K562 (cell line): Measurements from ENCODE around the gene PHF20. TPM values are rescaled to one million over a fixed set of nuclear protein-coding genes. Genes with fewer than 3 reads are reported as not detected.
A peak's percentile ranks its signal among the peaks of the same experiment; 100 is the strongest.

Experiments
- ATAC-seq: fragments of 200-7000 bp; cut with Tn5 transposase; 3 replicates; pipeline ENCODE4 v1.9.1; 2020; ENCODE audit warnings: moderate library complexity
- BruUV-seq: library from RNA; stranded (reverse); fragments of 400-500 nt; replicated peaks from 2 replicates; lab custom pipeline; 2021; lab: Mats Ljungman, UMichigan
- CTCF ChIA-PET: fragments of 300-600 bp; formaldehyde crosslinking; extraction: SDS; loops from one replicate; lab custom pipeline; 2021; ENCODE audit warnings: low intra/inter-chr PET ratio; lab: Yijun Ruan, JAX
- POLR2A ChIA-PET: fragments of 300-600, 350-650 bp; sonication (Branson Sonifier 250); formaldehyde crosslinking; extraction: SDS; loops from one replicate; lab custom pipeline; 2021; ENCODE audit warnings: antibody characterized with exemption, inconsistent platforms; lab: Yijun Ruan, JAX
- DNase-seq, 4 experiments: peaks; one replicate each; pipeline versions ENCODE4 v3.0.0 to v3.0.0-alpha.2; 2011 to 2018; ENCODE audit warnings: low spot score in 3 of 4, mixed read lengths in 3 of 4; ENCODE audit errors: extremely low read depth in 1 of 4
- FAIRE-seq: peaks from 2 replicates; lab custom pipeline; 2011; peaks lifted over from hg19 to GRCh38; lab: Jason Lieb, UNC
- H2AFZ ChIP-seq: 2 replicates; pipeline ENCODE4 v1.6.0; 2011; ENCODE audit warnings: low read depth, low read length, control low read depth, inconsistent platforms
- H3K27ac ChIP-seq: fragments of 200-600 bp; 3 replicates; pipeline ENCODE4 v1.8.0; 2011; ENCODE audit warnings: low read depth, mild to moderate bottlenecking, control low read depth, inconsistent platforms, low read length, moderate library complexity, mixed read lengths; ENCODE audit errors: extremely low read depth
- H3K27me3 ChIP-seq, 2 experiments: fragments of 300-600 bp in 1 of 2; 2 replicates in 1 of 2; 3 replicates in 1 of 2; pipeline versions ENCODE4 v1.6.0 to v1.8.0; 2011; ENCODE audit warnings: inconsistent platforms in 2 of 2, low read length in 2 of 2, mild to moderate bottlenecking in 1 of 2, mixed read lengths in 1 of 2, moderate library complexity in 1 of 2; ENCODE audit not compliant: control insufficient read depth in 2 of 2, insufficient read depth in 2 of 2
- H3K36me3 ChIP-seq: fragments of 300-600 bp; 3 replicates; pipeline ENCODE4 v1.8.0; 2011; ENCODE audit warnings: mild to moderate bottlenecking, low read length, inconsistent platforms; ENCODE audit not compliant: control insufficient read depth, insufficient read depth
- H3K4me1 ChIP-seq, 2 experiments: fragments of 200-600 bp in 1 of 2; replicated peaks in 1 of 2; 2 replicates in 1 of 2; 3 replicates in 1 of 2; pipeline versions ENCODE4 v1.5.1 to v1.8.0; 2011; ENCODE audit warnings: inconsistent platforms in 2 of 2, low read length in 2 of 2, mild to moderate bottlenecking in 1 of 2, mixed read lengths in 1 of 2, moderate library complexity in 1 of 2; ENCODE audit not compliant: control insufficient read depth in 2 of 2, insufficient read depth in 2 of 2
- H3K4me2 ChIP-seq: 2 replicates; pipeline ENCODE4 v1.6.1; 2011; ENCODE audit warnings: low read length, control low read depth, inconsistent platforms, mixed read lengths; ENCODE audit not compliant: insufficient read depth
- H3K4me3 ChIP-seq: fragments of 200-600 bp; sonication (generic), shearing (Covaris generic); 2 replicates; pipeline ENCODE4 v1.5.1; 2016; ENCODE audit warnings: control low read depth, inconsistent platforms
- H3K79me2 ChIP-seq: fragments of 200-600 bp; 3 replicates; pipeline ENCODE4 v1.8.0; 2011; ENCODE audit warnings: low read length, inconsistent platforms; ENCODE audit not compliant: control insufficient read depth, insufficient read depth
- H3K9ac ChIP-seq, 2 experiments: 2 replicates each; pipeline versions ENCODE4 v1.6.0 to v1.6.1; 2011; ENCODE audit warnings: low read depth in 2 of 2, low read length in 2 of 2, control low read depth in 1 of 2, inconsistent platforms in 1 of 2, mild to moderate bottlenecking in 1 of 2, mixed read lengths in 1 of 2; ENCODE audit not compliant: insufficient read depth in 1 of 2
- H3K9me1 ChIP-seq: one replicate; pipeline ENCODE4 v1.6.0; 2011; ENCODE audit warnings: inconsistent platforms, mild to moderate bottlenecking, low read length, moderate library complexity; ENCODE audit not compliant: control insufficient read depth, insufficient read depth
- H3K9me3 ChIP-seq: replicated peaks from 2 replicates; pipeline ENCODE4 v1.5.1; 2011; ENCODE audit warnings: low read depth, low read length, inconsistent platforms; ENCODE audit not compliant: control insufficient read depth, insufficient read depth
- H4K20me1 ChIP-seq: replicated peaks from 2 replicates; pipeline ENCODE4 v1.6.1; 2011; ENCODE audit warnings: low read length, inconsistent platforms, mixed read lengths; ENCODE audit not compliant: control insufficient read depth, insufficient read depth
- ARID1B ChIP-seq: fragments of 450-650 bp; IDR thresholded peaks from 2 replicates; pipeline ENCODE4 v1.6.1; 2016; ENCODE audit warnings: antibody characterized with exemption, mild to moderate bottlenecking, inconsistent platforms
- EGR1 ChIP-seq: fragments of 450-650 bp; conservative IDR thresholded peaks from 2 replicates; pipeline ENCODE4 v1.6.1; 2017; ENCODE audit warnings: mild to moderate bottlenecking
- ESRRA ChIP-seq: fragments of 450-650 bp; IDR thresholded peaks from 2 replicates; pipeline ENCODE4 v1.6.1; 2014; ENCODE audit warnings: low read depth, mild to moderate bottlenecking, moderate library complexity, borderline replicate concordance
- ETS2 ChIP-seq: IDR thresholded peaks from 2 replicates; pipeline ENCODE4 v1.6.1; 2016; ENCODE audit warnings: borderline replicate concordance, missing genetic modification characterization, mild to moderate bottlenecking, moderate library complexity, missing compliant biosample characterization; ENCODE audit not compliant: poor library complexity, severe bottlenecking
- HNRNPUL1 ChIP-seq: fragments of 200-400 bp; formaldehyde crosslinking; IDR thresholded peaks from 2 replicates; pipeline ENCODE4 v1.6.1; 2017; ENCODE audit warnings: low read length
- KLF13 ChIP-seq: fragments of 450-650 bp; IDR thresholded peaks from 2 replicates; pipeline ENCODE4 v1.6.1; 2016; ENCODE audit warnings: missing genetic modification characterization, low read depth, mild to moderate bottlenecking, missing compliant biosample characterization, moderate library complexity, borderline replicate concordance
- MAFK ChIP-seq: IDR thresholded peaks from 2 replicates; pipeline ENCODE4 v1.6.1; 2011; ENCODE audit warnings: low read length, improper control_type of control experiment
- NFXL1 ChIP-seq: fragments of 450-650 bp; formaldehyde crosslinking; IDR thresholded peaks from 2 replicates; pipeline ENCODE4 v1.4.0; 2021; ENCODE audit warnings: mild to moderate bottlenecking
- PCBP2 ChIP-seq: fragments of 200-400 bp; formaldehyde crosslinking; IDR thresholded peaks from 2 replicates; pipeline ENCODE4 v1.6.1; 2018; ENCODE audit warnings: low read length, low read depth, mild to moderate bottlenecking, moderate library complexity; ENCODE audit not compliant: poor library complexity, severe bottlenecking
- RBM39 ChIP-seq: fragments of 200-400 bp; formaldehyde crosslinking; optimal IDR thresholded peaks from 2 replicates; pipeline ENCODE3; 2018; ENCODE audit warnings: low read depth, low read length
- RFX1 ChIP-seq: fragments of 450-650 bp; IDR thresholded peaks from 2 replicates; pipeline ENCODE4 v1.6.1; 2016; ENCODE audit warnings: mild to moderate bottlenecking, moderate library complexity
- RFX5 ChIP-seq: IDR thresholded peaks from 2 replicates; pipeline ENCODE4 v1.6.1; 2011; ENCODE audit warnings: low read depth, mild to moderate bottlenecking, improper control_type of control experiment, low read length
- SAFB ChIP-seq: fragments of 200-400 bp; formaldehyde crosslinking; IDR thresholded peaks from 2 replicates; pipeline ENCODE4 v1.6.1; 2017; ENCODE audit warnings: low read depth, low read length, borderline replicate concordance
- SMARCE1 ChIP-seq: fragments of 450-650 bp; IDR thresholded peaks from 2 replicates; pipeline ENCODE4 v1.7.1; 2016; ENCODE audit warnings: mild to moderate bottlenecking
- SNRNP70 ChIP-seq: fragments of 200-400 bp; formaldehyde crosslinking; optimal IDR thresholded peaks from 2 replicates; pipeline ENCODE3; 2017; ENCODE audit warnings: low read depth, low read length
- ZEB2 ChIP-seq: fragments of 450-650 bp; IDR thresholded peaks from 2 replicates; pipeline ENCODE4 v1.6.1; 2016
- ZMIZ1 ChIP-seq, 2 experiments: fragments of 150-350 bp in 1 of 2; IDR thresholded peaks; 2 replicates each; pipeline ENCODE4 v1.6.1; 2012 to 2016; ENCODE audit warnings: low read depth in 2 of 2, low read length in 2 of 2, mild to moderate bottlenecking in 1 of 2, moderate library complexity in 1 of 2
- ZNF121 ChIP-seq: sonication (generic); formaldehyde crosslinking; conservative IDR thresholded peaks from 2 replicates; pipeline ENCODE4 v1.8.0; 2022; ENCODE audit warnings: missing genetic modification reagents
- WGBS: fragments of 100-300 bp; shearing (Covaris generic); methylation state at CpG from one replicate; pipeline ENCODE4 v1.1.6; 2016; ENCODE audit warnings: low coverage, mixed read lengths; ENCODE audit not compliant: insufficient coverage; ENCODE audit errors: missing lambda C conversion rate; 5-methylcytosine and 5-hydroxymethylcytosine counted together
- in situ Hi-C: fragments of 300-500 bp; cut with MboI; formaldehyde crosslinking; loops from 4 replicates; pipeline ENCODE4 v1.15.0; 2018; ENCODE audit warnings: inconsistent platforms, mixed read lengths
- intact Hi-C: fragments of 100-400 bp; cut with micrococcal nuclease; formaldehyde crosslinking; loops from 2 replicates; pipeline ENCODE4 v1.14.2; 2022
- polyA plus RNA-seq, 8 experiments: library from polyadenylated mRNA; depleted of rRNA in 4 of 8; stranded (reverse) in 5 of 8; unstranded in 3 of 8; fragments of >200 nt; fragmentation: Nextera tagmentation in 2 of 8; fragmentation: Illumina TruSeq in 1 of 8; extraction: Ambion mirVana in 2 of 8; extraction: Trizol in 1 of 8; gene quantifications; 2 replicates each; pipeline versions ENCODE4 v1.2.1 to v1.2.3, GENCODE V29; 2011 to 2014; ENCODE audit warnings: inconsistent platforms in 1 of 8, missing spikeins in 1 of 8
- total RNA-seq, 7 experiments: library from RNA; depleted of rRNA in 6 of 7; stranded (reverse); fragments of >200 nt in 6 of 7; fragmentation: Illumina TruSeq in 2 of 7; extraction: Trizol in 2 of 7; gene quantifications; 2 replicates each; pipeline versions ENCODE4 v1.2.1 to v1.2.3, GENCODE V29; 2011 to 2021; ENCODE audit warnings: low replicate concordance in 1 of 7
- TF ChIP-seq, protein P1 (sequence below), 2 experiments: fragments of 450-650 bp; IDR thresholded peaks; 2 replicates each; pipeline ENCODE4 v1.6.1; 2016

Gene PHF20
- total and polyA plus RNA-seq, 9 of the 15 experiments (the other 6 are each of a cell fraction or from before 2014, with no cell fraction given): 49.9 to 196 (median 70.7) TPM

DNA sequence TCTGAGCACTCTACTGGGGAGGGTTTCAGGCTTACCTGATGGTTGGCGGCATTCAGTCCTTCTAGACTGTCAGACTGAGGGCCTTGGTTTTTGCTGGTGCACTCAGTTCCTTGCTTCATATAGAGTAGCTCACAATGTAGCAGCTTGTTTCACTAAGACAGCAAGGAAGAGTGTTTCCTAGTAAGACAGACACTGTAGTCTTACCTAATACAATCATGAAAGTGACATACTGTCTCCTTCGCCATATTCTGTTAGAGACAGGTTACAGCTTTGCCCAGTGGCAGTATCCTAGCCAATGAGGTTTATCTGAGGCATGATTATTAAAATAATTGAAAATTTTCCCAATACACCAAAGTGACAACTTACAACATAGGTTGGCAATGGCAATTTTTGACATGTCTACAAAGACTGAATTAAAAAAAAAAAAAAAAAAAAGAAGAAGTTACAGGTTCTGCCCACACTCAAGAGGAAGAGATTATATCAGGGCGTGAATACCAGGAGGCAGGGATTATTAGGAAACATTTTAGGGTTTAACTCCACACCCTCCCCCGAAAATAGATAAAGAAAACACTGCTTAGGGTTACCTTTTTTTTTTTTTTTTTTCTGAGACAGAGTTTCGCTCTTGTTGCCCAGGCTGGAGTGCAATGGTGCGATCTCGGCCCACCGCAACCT lies 115.7 kb downstream of the PHF20 start:
- 51% methylated on average over 4 of the region's 8 CpGs for WGBS
- no peaks in the 10 kb centered on the region; the same call in 2 of the 3 replicates for H3K36me3 ChIP-seq
- no peaks in the 10 kb centered on the region for H3K27me3 ChIP-seq
- no TSS peak for BruUV-seq
- POLR2A ChIA-PET: interaction anchor here (0.6 to 1.4 kb wide), 5 partner anchors 11 to 145 kb away, joined by 3 to 5 read pairs (median 4); partner anchors contain the start of gene RBM39
- DNase-seq (no peak), FAIRE-seq (no peak), ATAC-seq (no peak; the same call in 2 of the 3 replicates)
- no peak overlapping the region for H3K9ac ChIP-seq
- in situ Hi-C loops: no loop called here
- H2AFZ ChIP-seq: no peak overlapping the region
- no peaks in the 10 kb centered on the region for H3K9me1 ChIP-seq
- no peak overlapping the region for H3K4me3 ChIP-seq
- H3K9me3 ChIP-seq: no peaks in the 10 kb centered on the region
- H3K4me1 ChIP-seq: peaks cover 2 to 7% of the 10 kb centered on the region in 2 experiments; a peak in 3 of 5 replicates
- H4K20me1 ChIP-seq: no peaks in the 10 kb centered on the region
- no peaks in the 10 kb centered on the region; the same call in 2 of the 3 replicates for H3K79me2 ChIP-seq
- CTCF ChIA-PET: no interaction called here
- H3K4me2 ChIP-seq: no peak overlapping the region
- intact Hi-C loops: loop anchor here (10.0 kb wide), 1 partner anchor 423 kb away; no protein-coding TSS in a partner anchor
- H3K27ac ChIP-seq: peak overlapping the region; percentile 0; the same call in 1 of the 3 replicates
- TF ChIP-seq MAFK: no peak
- TF ChIP-seq RFX5: no peak
- no peak for TF ChIP-seq SNRNP70
- TF ChIP-seq RFX1: no peak
- no peak for TF ChIP-seq ZNF121
- TF ChIP-seq SAFB: no peak
- TF ChIP-seq NFXL1: no peak
- peak; percentile 26; the same call in 1 of the 2 replicates for TF ChIP-seq ARID1B
- TF ChIP-seq SMARCE1: peak; percentile 71; the same call in 1 of the 2 replicates
- TF ChIP-seq ESRRA: no peak
- TF ChIP-seq ZEB2: no peak
- no peak for TF ChIP-seq PCBP2
- TF ChIP-seq EGR1: no peak
- no peak for TF ChIP-seq KLF13 (tag)
- TF ChIP-seq HNRNPUL1: no peak
- no peak for TF ChIP-seq RBM39
- TF ChIP-seq ETS2 (tag): no peak
- TF ChIP-seq, protein P1, sequence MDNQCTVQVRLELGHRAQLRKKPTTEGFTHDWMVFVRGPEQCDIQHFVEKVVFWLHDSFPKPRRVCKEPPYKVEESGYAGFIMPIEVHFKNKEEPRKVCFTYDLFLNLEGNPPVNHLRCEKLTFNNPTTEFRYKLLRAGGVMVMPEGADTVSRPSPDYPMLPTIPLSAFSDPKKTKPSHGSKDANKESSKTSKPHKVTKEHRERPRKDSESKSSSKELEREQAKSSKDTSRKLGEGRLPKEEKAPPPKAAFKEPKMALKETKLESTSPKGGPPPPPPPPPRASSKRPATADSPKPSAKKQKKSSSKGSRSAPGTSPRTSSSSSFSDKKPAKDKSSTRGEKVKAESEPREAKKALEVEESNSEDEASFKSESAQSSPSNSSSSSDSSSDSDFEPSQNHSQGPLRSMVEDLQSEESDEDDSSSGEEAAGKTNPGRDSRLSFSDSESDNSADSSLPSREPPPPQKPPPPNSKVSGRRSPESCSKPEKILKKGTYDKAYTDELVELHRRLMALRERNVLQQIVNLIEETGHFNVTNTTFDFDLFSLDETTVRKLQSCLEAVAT (IDR thresholded peaks at IDR 0.05): no peak
- TF ChIP-seq ZMIZ1 (IDR thresholded peaks at IDR 0.05; ENCODE audit: low read depth in 2 of 2, low read length in 2 of 2): no peak
